HG03439 (cell line): ENCODE results near the gene SGPP2.
"Not testable (repeated sequence)": the region's sequence is repeated elsewhere in the genome, so short reads cannot be mapped to it uniquely, and the experiment has no call there.

Source experiments
- ATAC-seq: cut with Tn5 transposase; IDR thresholded peaks from one replicate; pipeline ENCODE4 v1.9.1; 2021; ENCODE audit warnings: mild to moderate bottlenecking, moderate library complexity; ENCODE audit not compliant: unreplicated experiment

The SGPP2 gene, protein sequence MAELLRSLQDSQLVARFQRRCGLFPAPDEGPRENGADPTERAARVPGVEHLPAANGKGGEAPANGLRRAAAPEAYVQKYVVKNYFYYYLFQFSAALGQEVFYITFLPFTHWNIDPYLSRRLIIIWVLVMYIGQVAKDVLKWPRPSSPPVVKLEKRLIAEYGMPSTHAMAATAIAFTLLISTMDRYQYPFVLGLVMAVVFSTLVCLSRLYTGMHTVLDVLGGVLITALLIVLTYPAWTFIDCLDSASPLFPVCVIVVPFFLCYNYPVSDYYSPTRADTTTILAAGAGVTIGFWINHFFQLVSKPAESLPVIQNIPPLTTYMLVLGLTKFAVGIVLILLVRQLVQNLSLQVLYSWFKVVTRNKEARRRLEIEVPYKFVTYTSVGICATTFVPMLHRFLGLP

DNA sequence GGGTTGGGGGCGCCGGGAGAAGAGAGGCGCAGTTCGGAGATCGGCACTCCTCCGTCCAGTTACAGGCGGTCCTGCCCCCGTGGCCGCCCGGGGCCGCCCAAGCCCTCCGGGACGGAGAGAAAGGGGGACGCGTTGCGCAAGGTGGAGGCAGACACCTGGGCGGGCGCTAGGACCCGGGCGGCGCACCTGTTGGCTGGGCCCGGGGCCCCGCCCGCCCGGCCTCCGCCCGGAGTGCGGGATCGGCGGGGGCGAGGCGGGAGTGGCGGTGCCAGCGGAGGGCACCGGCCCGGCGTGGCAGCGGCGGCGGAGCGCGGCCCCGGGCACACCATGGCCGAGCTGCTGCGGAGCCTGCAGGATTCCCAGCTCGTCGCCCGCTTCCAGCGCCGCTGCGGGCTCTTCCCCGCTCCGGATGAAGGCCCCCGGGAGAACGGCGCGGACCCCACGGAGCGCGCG lies at the start of gene SGPP2:
Gene SGPP2, plus strand, starts transcription at position 268 of the 453 bp plus-strand sequence. Its CDS starts 60 bp downstream, at position 328.
- peak; percentile 35 for ATAC-seq

DNA sequence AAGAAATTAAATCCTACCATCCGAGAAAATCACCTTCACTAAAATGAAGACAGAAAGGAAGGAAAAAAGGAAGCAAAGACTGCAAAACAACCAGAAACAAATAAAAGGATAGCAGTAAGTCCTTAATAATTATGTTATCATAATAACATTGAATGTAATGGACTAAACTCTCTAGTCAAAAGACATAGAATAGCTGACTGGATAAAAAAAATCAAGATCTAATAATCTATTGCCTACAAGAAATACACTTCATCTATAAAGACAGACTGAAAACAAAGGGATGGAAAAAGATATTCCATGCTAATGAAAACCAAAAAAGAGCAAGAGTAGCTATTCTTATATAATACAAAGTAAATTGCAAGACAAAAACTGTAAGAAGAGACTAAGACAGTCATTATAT lies 48.5 kb upstream of the SGPP2 start:
- ATAC-seq: no peak

DNA sequence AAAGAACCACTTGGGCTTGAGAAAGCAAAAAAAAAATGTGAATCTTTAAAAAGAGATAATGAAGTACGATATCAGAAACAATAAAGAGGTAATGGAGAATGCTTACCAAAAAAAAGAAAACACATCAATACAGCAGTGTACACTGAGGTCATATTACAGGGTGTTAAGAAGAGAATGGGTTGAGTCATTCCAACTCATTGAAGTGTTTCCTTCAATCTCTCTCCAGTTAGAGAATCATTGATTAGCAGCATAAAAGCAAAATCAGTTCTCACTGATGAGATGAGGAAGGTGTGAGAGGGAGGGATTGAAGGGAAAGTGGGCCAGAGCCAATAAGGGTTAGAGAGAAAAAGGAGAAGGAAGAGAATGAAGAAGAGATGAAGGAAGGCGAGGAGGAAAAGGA lies 43.9 kb upstream of the SGPP2 start:
- no peak for ATAC-seq

DNA sequence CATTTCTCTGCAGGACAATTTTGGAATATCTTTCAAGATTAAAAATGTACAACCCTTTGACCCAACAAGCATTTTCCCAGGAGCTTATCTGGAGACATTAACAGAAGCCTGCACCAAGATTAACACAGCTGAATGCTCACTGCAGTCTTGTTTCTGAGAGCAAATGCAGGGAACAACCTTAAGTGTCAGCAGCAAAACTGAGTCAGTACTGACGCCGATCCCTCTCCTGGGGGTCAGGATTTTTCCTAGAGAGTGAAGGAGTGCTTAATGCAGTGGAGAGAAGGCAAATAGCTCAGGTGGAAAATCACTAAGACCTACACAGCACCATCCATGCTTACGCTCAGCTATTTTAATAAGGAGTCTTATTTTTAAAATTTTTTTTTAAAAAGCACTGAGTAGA lies 42.8 kb upstream of the SGPP2 start:
- ATAC-seq: no peak

- ATAC-seq: no peak
These were observed 41.1 kb upstream of the SGPP2 start for GRCh38 chr2:222383255-222383654.

DNA sequence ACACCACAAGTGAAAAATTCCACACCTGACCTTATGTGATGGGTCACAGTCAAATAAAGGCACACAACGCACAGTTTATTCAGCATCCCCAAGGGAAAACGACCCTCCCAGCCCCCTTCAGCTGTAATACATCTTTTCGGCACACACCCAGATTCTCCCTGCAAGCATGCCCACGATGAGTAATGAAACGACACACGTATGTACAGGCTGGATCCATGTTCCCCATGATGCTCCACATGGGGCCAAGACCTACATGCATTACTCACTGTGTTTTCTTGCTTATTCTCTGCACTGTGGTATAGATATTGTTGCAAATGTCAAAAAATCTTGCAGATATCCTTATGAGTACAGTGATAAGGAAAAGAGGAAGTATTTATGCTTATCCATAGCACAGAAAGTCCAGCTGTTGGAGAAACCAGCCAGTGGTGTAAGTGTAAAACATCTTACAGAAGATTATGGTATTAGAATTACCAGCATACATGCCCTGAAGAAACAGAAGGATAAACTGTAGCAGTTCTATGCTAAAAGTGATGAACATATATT lies 32.5 kb upstream of the SGPP2 start:
- ATAC-seq: no peak

- no peak for ATAC-seq
These were observed 30.5 kb upstream of the SGPP2 start for GRCh38 chr2:222393733-222394267.

GRCh38 chr2:222398446-222398885 lies 25.9 kb upstream of the SGPP2 start:
- no peak for ATAC-seq

DNA sequence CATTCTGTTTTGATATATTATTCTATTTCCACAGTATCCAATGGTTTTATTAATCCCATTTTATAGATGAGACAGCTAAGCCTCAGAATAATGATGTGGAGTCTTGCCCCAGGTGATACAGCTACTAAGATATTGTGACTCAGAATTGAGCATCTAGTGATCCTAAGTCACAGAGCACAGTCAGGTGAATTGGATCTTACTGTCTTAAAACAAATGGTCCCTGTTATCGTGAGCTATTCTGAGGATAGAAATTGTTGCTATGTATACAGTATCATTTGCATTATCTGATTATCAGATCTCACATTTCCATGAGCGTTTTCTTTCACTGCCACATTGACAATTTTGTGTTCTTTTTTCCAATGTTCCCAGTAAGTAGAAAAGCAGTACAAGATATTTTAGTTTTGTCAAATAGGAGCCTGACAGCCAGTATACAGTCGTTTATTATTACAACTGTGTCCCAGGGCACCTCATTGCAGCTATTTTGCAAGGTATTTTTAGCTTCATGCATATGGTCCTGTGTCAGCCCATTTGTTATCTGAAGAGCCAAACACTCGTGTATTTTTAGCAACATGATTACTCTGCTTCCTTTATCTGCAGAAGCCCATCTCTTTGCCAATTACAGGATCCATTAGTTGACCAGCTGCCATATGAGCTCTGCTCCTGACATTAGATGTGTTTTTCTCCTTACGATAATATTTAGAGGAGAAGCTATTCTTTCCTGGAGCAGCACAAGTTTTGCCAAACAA lies 25.1 kb upstream of the SGPP2 start:
- ATAC-seq: no peak

DNA sequence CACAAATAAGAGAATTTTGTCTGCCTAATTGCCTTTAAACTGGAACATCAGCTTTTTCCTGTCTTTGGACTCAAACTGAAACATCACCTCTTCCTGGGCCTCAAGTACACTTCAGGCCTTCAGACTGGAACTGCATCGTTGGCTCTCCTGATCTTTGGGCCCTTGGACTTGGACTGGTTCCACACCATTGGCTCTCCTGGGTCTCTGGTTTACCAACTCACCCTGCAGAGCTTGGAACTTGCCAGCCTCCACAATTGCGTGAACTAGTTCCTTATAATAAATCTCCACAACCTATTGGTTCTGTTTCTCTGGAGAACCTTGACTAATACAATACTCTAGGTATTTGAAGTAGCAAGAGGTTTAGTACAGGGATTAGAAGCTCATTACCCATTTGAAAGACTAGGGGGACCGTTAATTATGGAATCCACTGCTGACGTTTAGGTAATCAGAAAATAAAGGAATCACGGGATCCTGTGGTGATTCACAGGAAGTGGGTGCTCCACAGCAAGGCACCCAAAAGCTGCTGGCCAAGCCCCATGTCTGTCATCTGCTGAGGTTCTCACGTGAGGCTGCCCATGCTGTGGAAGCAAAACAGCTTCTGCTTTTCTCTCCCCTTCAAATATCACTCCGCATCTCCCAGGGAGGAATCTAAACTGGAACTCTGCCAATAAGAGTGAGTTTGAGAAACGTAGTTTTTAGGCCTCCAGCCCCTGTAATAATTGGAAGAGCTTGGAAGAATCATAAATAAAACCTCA lies 20.0 kb upstream of the SGPP2 start:
- ATAC-seq: no peak

- no peak for ATAC-seq
These were observed 15.7 kb upstream of the SGPP2 start for GRCh38 chr2:222408684-222409083.

DNA sequence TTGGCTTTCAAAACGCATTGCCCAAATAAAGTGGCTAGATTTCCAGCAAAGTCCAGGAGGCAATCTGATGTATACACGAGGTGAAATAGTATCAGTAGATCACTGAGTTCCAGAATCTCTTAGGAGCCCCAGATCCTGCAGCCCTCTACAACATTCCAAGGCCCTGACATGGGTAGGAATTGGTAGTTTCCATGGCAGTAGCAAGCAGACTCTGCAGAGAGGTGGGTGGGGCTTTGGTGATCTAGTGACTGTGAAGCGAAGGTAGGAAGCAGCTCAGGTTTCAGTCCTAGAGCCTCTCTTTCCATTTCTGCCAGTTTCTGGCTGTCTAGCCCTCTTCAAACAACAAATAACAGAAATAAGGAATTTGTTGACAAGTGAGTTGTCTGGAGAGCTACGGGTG lies 13.8 kb upstream of the SGPP2 start:
- ATAC-seq: no peak

GRCh38 chr2:222412334-222412733 lies 12.0 kb upstream of the SGPP2 start:
- not testable (repeated sequence) for ATAC-seq

- no peak for ATAC-seq
These were observed 10.9 kb upstream of the SGPP2 start for GRCh38 chr2:222413295-222413911.

DNA sequence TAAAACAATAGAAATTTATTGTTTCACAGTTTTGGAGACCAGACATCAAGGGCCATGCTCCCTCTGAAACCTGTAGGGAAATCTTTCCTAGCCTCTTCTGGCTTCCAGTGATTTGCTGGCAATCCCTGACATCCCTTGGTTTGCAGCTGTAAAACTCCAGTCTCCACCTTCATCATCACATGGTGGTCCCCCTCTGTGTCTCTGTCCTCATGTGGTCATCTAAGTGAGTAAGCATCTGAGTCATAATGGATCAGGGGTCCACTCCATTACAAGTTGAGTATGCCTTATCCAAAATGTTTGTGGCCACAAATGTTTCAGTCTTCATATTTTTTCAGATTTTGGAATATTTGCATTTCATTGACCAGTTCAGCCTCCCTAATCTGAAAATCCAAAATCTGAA lies 5.6 kb upstream of the SGPP2 start:
- no peak for ATAC-seq

DNA sequence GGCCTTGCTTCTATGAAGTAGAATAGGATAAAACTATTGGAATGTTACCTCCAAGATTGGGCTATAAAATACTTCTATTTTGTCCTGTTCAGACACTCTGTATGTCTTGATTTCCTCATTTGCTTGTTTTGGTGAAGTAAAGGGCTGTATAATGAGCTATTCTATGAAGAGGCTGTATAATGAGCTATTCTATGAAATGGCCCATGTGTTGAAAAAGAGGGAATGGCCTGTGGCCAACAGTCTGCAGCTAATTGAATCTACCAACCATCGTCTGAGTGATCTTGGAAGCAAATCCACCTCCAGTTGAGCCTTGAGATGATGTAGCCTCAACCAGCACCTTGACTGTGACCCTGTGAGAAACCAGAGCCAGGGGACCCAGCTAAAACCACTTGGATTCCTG lies 3.8 kb upstream of the SGPP2 start:
- ATAC-seq: no peak

DNA sequence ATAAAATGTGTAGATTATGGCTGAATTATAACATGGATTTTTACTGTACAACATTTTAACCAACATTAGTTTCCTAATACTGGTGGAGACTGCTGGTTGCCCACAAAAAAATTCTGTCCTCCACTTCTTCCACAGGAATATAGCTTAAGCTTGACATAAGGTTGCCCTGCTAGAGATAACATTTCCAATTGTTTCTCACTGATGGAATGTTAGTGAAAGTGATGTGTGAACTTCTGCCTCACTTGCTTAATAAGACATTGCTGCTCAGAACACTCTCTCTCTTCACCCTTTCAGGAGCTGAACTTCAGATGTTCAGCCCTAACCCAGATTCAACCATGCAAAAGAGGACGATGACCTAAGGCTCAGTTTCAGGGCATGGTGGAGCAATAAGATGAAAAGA lies 2.7 kb upstream of the SGPP2 start:
- ATAC-seq: no peak

GRCh38 chr2:222423186-222423585 lies 1.2 kb upstream of the SGPP2 start:
- ATAC-seq: no peak

GRCh38 chr2:222423632-222424275 lies 589 bp upstream of the SGPP2 start:
- ATAC-seq: peak; percentile 21
